GM12865 (cell line): ENCODE measurements around the gene CLEC17A.
"Not testable (repeated sequence)": the region's sequence is repeated elsewhere in the genome, so short reads cannot be mapped to it uniquely, and the experiment has no call there.

Experiments used
- DNase-seq: peaks from one replicate; pipeline ENCODE4 v3.0.0; 2010; ENCODE audit warnings: low read depth
- H3K4me3 ChIP-seq: 2 replicates; pipeline ENCODE4 v1.5.1; 2011; ENCODE audit warnings: mild to moderate bottlenecking, low read depth, low read length, control low read depth
- CTCF ChIP-seq: IDR thresholded peaks from 2 replicates; pipeline ENCODE4 v1.5.1; 2011; ENCODE audit warnings: low read length, control low read depth, low read depth, inconsistent platforms; ENCODE audit not compliant: insufficient read depth; ENCODE audit errors: missing control alignments

The CLEC17A gene, protein sequence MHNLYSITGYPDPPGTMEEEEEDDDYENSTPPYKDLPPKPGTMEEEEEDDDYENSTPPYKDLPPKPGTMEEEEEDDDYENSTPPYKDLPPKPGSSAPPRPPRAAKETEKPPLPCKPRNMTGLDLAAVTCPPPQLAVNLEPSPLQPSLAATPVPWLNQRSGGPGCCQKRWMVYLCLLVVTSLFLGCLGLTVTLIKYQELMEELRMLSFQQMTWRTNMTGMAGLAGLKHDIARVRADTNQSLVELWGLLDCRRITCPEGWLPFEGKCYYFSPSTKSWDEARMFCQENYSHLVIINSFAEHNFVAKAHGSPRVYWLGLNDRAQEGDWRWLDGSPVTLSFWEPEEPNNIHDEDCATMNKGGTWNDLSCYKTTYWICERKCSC

GRCh38 chr19:14582894-14583340 is at the start of gene CLEC17A:
Gene CLEC17A, plus strand, starts transcription at chr19:14583084. Its CDS starts 77 bp downstream, at chr19:14583161.
- H3K4me3 ChIP-seq: peak within 1 kb of the TSS; percentile 86
- DNase-seq: peak; percentile 95

DNA sequence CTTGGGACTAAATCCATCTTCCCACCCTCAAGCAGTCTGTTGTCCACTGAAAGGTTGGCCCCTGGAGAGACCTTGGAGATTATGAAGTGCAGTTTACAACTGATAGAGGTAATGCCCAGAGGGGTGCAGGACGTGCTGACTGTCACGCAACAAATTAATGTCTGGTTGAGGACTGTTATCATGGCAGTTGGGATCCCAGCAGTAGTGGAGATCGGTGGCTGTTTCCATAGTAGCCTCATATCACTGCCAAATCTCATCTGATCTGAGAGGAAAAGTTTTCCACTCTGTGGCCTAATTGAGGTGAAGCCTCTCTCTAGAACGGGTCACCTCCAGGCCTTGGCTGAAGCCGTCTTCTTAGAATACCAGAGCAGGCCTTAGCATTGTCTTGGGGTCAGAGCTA is 49.4 kb upstream of the CLEC17A start:
- no peak for DNase-seq
- no peak for TF ChIP-seq CTCF

More at GRCh38 chr19:14582894-14583340, at the start of gene CLEC17A:
- TF ChIP-seq CTCF: no peak

DNA sequence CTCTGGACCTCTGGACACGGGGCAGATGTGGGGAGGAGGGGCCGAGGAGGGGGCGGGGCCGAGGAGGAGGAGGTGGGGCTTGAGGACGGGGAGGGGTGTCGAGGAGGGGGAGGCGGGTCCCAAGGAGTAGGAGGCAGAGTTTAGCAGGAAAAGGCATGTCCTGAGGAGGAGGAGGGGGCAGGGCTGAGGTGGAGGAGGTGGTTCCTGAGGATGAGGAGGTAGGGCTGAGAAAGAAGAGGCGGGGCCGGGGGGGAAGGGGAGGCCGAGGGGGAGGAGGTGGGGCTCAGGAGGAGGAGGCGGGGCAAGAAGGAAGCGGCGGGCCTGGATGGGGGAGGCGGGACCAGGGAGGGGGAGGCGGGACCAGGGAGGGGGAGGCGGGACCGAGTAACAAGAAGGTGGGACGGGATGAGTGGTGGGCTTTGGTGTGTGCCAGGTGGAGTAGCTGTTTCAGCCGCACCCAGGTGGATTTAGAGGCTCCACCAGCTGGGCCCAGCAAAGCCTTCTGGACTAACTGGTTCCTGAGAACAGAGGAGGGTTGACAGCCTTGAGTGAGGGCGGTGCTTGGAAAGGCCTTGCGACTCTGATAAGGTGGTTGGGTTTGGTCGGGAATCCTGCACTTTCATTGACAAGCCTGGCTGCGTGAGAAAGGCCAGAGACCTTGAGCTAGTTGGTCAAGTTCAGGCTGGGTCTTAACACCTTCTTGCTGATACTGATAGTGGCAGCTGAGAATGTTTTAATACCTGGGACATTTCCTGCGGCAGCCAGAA is 45.8 kb upstream of the CLEC17A start:
- peak; percentile 63 for DNase-seq
- no peak for TF ChIP-seq CTCF
- no peak overlapping the region for H3K4me3 ChIP-seq

More for the DNA sequence above, 49.4 kb upstream of the CLEC17A start:
- no peak overlapping the region for H3K4me3 ChIP-seq

DNA sequence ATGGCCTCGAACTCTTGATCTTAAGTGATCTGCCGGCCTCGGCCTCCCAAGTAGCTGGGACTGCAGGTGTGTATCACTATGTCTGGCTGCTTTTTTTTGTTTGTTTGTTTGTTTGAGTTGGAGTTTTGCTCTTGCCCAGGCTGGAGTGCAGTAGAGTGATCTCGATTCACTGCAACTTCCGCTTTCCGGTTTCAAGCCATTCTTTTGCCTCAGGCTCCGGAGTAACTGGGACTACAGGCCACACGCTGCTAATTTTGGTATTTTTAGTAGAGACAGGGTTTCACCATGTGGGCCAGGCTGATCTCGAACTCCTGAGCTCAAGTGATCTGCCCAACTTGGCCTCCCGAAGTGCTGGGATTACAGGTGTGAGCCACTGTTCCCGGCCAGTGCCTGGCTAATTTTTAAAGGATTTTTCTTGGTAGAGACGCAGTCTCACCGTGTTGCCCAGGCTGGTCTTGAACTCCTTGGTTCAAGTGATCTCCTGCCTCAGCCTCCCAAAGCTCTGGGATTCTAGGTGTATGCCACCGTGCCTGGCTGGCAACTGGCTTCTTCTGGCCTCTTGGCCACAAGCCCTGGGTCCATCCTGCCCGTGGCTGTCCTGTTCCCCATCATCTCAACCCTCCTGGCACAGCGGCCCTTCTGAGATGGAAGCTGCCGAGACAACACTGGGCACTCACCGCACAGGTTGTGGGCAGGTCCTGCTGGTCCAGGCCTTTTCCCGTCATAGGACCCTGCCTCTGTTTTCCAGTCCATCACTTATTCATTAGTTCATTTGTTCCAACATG is 42.0 kb upstream of the CLEC17A start:
- TF ChIP-seq CTCF: no peak
- H3K4me3 ChIP-seq: no peak overlapping the region
- no peak for DNase-seq

GRCh38 chr19:14541979-14542378 is 40.9 kb upstream of the CLEC17A start:
- H3K4me3 ChIP-seq, DNase-seq: not testable (repeated sequence)

DNA sequence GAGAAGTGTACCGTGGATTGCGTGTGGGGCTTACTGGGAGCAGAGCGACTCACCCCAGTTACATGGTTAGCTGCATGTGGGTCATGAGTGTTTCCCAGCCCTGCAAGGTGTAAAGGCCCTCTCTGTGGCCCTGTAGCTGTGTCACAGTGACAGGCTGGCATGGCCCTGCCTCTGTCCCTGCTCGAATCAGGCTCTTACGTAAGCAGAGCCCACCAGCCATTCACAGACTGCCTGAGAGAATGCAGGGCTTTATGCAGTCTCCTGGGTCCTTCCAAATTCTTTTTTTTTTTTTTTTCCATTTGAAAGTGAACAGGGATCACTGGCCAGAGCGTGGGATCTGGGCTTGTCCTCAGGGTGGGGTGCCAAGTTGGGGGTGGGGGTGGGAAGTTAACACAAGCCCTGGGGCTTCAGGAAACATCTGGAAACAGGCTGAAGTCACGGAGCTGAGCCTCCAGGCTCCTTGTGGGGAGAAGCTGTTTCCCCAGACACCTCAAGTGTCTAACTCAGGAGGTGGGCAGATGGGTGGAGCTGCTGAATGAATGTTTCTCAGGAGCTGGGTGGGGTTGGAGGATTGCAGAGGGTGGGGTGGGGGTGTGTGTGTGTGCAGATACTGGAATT is 40.1 kb upstream of the CLEC17A start:
- H3K4me3 ChIP-seq: no peak overlapping the region
- no peak for TF ChIP-seq CTCF
- DNase-seq: no peak

DNA sequence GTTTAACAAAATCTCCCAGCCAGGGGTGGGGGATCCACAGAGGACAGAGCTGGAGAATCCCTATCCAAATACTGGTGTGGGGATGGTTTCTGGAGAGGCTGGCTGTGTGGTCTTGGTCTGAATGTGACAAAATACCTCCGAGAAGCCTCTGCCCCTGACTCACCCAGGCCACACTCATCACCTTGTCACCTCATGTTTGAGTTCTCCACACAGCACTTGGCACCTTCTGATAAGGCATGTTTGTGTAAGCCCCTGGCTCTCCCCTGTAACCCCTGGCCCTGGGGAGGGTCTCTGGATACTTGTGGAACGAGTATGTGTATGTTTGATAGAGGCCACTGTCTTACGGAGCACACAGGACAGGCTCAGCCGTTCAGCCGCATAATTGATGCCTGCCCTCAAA is 38.8 kb upstream of the CLEC17A start:
- no peak for TF ChIP-seq CTCF
- no peak for DNase-seq
- H3K4me3 ChIP-seq: no peak overlapping the region
